ENCODE measurements around the gene SORBS2.

SORBS2 gene

GRCh38 chr4:185834778-185835177 is 22.8 kb upstream of the SORBS2 start:
- H3K4me1 ChIP-seq (ENCODE audit: insufficient read depth, low read length): peaks cover 40% of the 10 kb centered on the region
- no peak overlapping the region for H3K4me3 ChIP-seq (ENCODE audit: low read length)
- no peaks in the 10 kb centered on the region for H3K36me3 ChIP-seq (ENCODE audit: insufficient read depth, low read depth, low read length)
- H3K9ac ChIP-seq (ENCODE audit: low read depth, low read length): peak overlapping the region; percentile 49; the same call in 1 of the 2 replicates
- no peaks in the 10 kb centered on the region for H3K9me3 ChIP-seq (ENCODE audit: insufficient read depth, low read depth, low read length)
- no peaks in the 10 kb centered on the region for H3K27me3 ChIP-seq (ENCODE audit: insufficient read depth, low read length)
- no peak overlapping the region for H3K27ac ChIP-seq (ENCODE audit: low read length)

DNA sequence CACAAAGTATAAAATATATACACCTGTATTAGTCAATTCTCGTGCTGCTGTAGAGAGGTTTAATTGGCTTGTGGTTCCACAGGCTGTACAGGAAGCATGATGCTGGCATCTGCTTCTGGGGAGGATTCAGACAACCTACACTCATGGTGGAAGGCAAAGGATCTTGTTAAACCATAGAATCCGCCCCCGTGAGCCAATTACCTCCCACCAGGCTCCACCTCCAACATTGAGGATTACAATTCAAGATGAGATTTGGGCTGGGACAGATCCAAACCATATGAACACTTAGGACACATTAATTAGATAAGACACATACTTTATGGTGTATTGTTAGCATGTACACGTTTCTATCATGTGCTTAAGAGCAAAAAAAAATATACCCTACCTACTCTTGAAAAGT is 22.1 kb upstream of the SORBS2 start:
- H3K9ac ChIP-seq (ENCODE audit: low read depth, low read length): no peak overlapping the region
- no peaks in the 10 kb centered on the region for H3K27me3 ChIP-seq (ENCODE audit: insufficient read depth, low read length)
- no peak overlapping the region for H3K27ac ChIP-seq (ENCODE audit: low read length)

DNA sequence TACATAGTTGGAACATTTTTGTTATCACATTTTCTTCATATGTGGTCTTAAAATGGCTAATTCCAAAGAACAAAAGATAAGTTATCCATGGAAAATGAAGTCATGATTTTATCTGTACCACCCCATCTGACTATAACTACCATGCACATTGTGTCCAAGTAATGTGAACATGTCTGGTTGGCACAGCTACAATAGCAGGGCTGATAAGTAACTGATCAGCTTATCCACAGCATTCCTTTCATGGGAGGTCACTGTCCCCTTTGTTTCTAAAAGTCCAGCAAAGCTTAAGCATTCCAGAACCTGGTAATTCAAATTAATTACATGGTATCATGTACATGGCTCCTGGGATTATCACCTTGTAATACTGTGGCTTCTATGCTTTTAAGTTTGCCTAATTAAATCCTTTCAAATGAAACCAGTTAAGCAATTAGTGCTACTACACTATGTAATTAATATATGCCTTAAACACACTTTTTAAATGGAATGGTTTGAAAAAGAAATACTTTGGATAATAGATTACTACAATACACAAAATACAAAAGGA is 21.1 kb upstream of the SORBS2 start:
- no peaks in the 10 kb centered on the region for H3K9me3 ChIP-seq (ENCODE audit: insufficient read depth, low read depth, low read length)
- no peak overlapping the region for H3K27ac ChIP-seq (ENCODE audit: low read length)
- no peaks in the 10 kb centered on the region for H3K36me3 ChIP-seq (ENCODE audit: insufficient read depth, low read depth, low read length)
- H3K4me1 ChIP-seq (ENCODE audit: insufficient read depth, low read length): peaks cover 25% of the 10 kb centered on the region
- no peak overlapping the region for H3K9ac ChIP-seq (ENCODE audit: low read depth, low read length)
- no peaks in the 10 kb centered on the region for H3K27me3 ChIP-seq (ENCODE audit: insufficient read depth, low read length)
- H3K4me3 ChIP-seq (ENCODE audit: low read length): no peak overlapping the region

More for the DNA sequence above, 22.1 kb upstream of the SORBS2 start:
- Histone ChIP-seq H3K4me3 (ENCODE audit: low read length) (no peak overlapping the region), H3K9me3 (ENCODE audit: insufficient read depth, low read depth, low read length) (no peaks in the 10 kb centered on the region), H3K4me1 (ENCODE audit: insufficient read depth, low read length) (peaks cover 35% of the 10 kb centered on the region), H3K36me3 (ENCODE audit: insufficient read depth, low read depth, low read length) (no peaks in the 10 kb centered on the region)

DNA sequence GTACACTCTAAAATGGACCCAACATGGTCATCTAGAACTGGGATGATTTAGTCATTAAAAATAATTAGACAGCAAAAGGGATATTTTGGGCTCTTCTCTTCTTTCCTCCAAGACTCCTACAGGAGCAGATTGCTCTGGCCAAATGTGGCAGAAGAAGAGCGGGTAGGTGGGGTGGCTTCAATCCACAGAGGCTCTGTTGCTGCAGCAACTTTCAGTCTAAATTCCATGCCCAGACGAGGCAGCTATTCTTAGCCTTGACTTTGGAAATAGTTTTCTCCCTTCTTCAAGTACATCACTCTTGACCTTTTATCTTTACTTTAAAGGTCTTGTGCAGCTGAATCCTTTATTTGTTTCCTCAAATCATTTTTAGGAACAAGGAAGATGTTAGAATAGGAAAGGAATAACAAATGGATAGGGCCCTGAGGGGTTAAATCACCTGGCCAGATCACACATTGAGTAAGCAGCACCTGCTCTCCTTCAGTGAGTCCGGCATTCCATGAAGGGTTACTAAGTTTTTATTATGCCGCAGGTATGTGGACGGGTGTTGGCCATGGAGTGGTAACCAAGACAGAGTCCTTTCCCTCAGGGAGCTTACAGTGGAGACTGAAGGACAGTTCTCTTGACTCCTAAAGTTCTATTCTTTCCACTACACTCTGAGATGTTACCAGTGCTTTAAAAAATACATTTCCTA is 19.3 kb upstream of the SORBS2 start:
- Histone ChIP-seq H3K4me1 (ENCODE audit: insufficient read depth, low read length) (peaks cover 7% of the 10 kb centered on the region; the same call in 1 of the 2 replicates), H3K4me3 (ENCODE audit: low read length) (no peak overlapping the region), H3K27ac (ENCODE audit: low read length) (no peak overlapping the region), H3K27me3 (ENCODE audit: insufficient read depth, low read length) (no peaks in the 10 kb centered on the region), H3K9me3 (ENCODE audit: insufficient read depth, low read depth, low read length) (no peaks in the 10 kb centered on the region), H3K36me3 (ENCODE audit: insufficient read depth, low read depth, low read length) (no peaks in the 10 kb centered on the region), H3K9ac (ENCODE audit: low read depth, low read length) (no peak overlapping the region)

DNA sequence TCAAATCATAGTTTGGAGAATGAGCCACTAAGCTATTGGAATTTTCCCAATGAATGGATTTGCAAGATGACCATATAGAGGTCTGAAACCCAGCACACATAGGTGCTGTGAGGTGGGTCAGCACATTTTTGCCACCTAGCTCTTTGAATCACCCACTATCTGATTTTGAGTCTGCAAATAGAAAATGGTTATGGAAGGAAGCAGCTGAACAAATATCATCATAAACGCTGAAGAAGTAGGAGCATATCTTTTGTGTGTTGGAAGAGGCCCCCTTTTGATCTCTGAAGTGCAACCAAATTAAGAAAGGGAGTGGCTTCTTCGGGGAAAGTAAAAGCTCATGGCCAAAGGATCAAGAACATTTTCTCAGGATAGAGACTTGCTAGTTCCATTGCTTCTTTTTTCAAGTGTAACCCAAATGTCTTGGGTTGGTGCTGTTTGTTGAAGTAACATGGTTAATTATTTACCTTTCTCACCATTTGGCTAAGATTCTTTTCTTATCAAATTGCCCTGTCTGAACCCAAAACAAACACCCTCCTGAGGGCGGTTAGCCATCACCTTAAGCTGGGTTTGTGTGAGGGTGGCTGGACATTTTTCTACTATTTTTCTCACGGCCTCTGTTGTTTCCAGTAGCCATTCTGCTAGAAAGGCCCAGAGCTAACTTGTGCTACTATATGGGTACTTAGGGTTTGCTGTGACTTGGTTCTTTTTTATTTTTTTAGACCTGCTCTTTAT is 18.4 kb upstream of the SORBS2 start:
- Histone ChIP-seq H3K27me3 (ENCODE audit: insufficient read depth, low read length) (no peaks in the 10 kb centered on the region), H3K4me3 (ENCODE audit: low read length) (no peak overlapping the region), H3K9me3 (ENCODE audit: insufficient read depth, low read depth, low read length) (no peaks in the 10 kb centered on the region), H3K9ac (ENCODE audit: low read depth, low read length) (no peak overlapping the region), H3K27ac (ENCODE audit: low read length) (no peak overlapping the region), H3K4me1 (ENCODE audit: insufficient read depth, low read length) (peaks cover 2% of the 10 kb centered on the region; the same call in 1 of the 2 replicates), H3K36me3 (ENCODE audit: insufficient read depth, low read depth, low read length) (no peaks in the 10 kb centered on the region)

DNA sequence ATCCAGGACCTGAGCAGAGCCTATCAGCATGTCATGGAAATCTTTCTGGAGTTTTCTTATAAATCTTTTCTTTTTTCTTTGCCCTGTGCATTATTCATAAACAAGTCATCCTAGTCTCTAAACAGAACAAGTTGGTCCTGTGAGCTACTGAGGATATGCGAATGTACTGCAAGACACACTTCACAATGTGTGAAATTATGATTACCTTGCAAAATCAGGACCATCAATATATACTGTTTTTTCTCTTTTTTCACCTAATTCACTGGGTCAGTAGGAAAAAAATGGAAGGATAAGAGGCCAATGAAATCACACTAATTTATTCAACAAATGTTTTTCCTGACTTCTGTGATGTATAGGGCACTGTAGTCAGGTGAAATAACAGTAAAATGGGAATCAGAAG is 14.4 kb upstream of the SORBS2 start:
- Histone ChIP-seq H3K27me3 (ENCODE audit: insufficient read depth, low read length) (no peaks in the 10 kb centered on the region), H3K36me3 (ENCODE audit: insufficient read depth, low read depth, low read length) (no peaks in the 10 kb centered on the region), H3K4me3 (ENCODE audit: low read length) (no peak overlapping the region), H3K9ac (ENCODE audit: low read depth, low read length) (no peak overlapping the region), H3K4me1 (ENCODE audit: insufficient read depth, low read length) (peaks cover 3% of the 10 kb centered on the region; the same call in 1 of the 2 replicates), H3K27ac (ENCODE audit: low read length) (no peak overlapping the region), H3K9me3 (ENCODE audit: insufficient read depth, low read depth, low read length) (no peaks in the 10 kb centered on the region)

DNA sequence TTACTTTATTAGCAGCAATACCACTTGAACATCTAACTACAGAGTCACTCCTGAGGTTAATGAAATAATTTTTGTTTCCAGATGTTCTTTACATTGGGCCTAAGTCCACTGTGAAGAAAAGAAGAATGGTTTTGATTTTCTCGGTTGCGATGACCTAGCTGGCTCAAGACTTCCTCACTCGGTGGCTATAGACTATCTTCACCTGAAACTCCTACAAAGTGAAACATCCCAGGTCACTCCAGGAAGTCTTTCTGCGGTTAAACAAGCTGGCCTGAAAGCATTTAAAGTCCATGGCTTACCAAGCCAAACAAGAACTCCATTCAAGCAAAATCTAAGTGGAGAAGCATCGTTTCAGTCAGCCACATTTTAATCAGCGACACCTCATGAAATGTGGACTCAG is 13.7 kb upstream of the SORBS2 start:
- H3K4me3 ChIP-seq (ENCODE audit: low read length): no peak overlapping the region
- peaks cover 4% of the 10 kb centered on the region; the same call in 1 of the 2 replicates for H3K4me1 ChIP-seq (ENCODE audit: insufficient read depth, low read length)
- no peaks in the 10 kb centered on the region for H3K36me3 ChIP-seq (ENCODE audit: insufficient read depth, low read depth, low read length)
- no peak overlapping the region for H3K9ac ChIP-seq (ENCODE audit: low read depth, low read length)
- no peaks in the 10 kb centered on the region for H3K9me3 ChIP-seq (ENCODE audit: insufficient read depth, low read depth, low read length)
- H3K27ac ChIP-seq (ENCODE audit: low read length): no peak overlapping the region
- no peaks in the 10 kb centered on the region for H3K27me3 ChIP-seq (ENCODE audit: insufficient read depth, low read length)

GRCh38 chr4:185822791-185823190 is 10.8 kb upstream of the SORBS2 start:
- H3K9me3 ChIP-seq (ENCODE audit: insufficient read depth, low read depth, low read length): no peaks in the 10 kb centered on the region
- no peak overlapping the region for H3K9ac ChIP-seq (ENCODE audit: low read depth, low read length)
- no peak overlapping the region for H3K4me3 ChIP-seq (ENCODE audit: low read length)
- H3K27ac ChIP-seq (ENCODE audit: low read length): no peak overlapping the region
- H3K4me1 ChIP-seq (ENCODE audit: insufficient read depth, low read length): peaks cover 9% of the 10 kb centered on the region; the same call in 1 of the 2 replicates
- no peaks in the 10 kb centered on the region for H3K27me3 ChIP-seq (ENCODE audit: insufficient read depth, low read length)
- no peaks in the 10 kb centered on the region for H3K36me3 ChIP-seq (ENCODE audit: insufficient read depth, low read depth, low read length)

- H3K36me3 ChIP-seq (ENCODE audit: insufficient read depth, low read depth, low read length): no peaks in the 10 kb centered on the region
- H3K27ac ChIP-seq (ENCODE audit: low read length): no peak overlapping the region
- H3K4me3 ChIP-seq (ENCODE audit: low read length): no peak overlapping the region
- peaks cover 9% of the 10 kb centered on the region; the same call in 1 of the 2 replicates for H3K4me1 ChIP-seq (ENCODE audit: insufficient read depth, low read length)
- no peaks in the 10 kb centered on the region for H3K9me3 ChIP-seq (ENCODE audit: insufficient read depth, low read depth, low read length)
- H3K27me3 ChIP-seq (ENCODE audit: insufficient read depth, low read length): no peaks in the 10 kb centered on the region
- H3K9ac ChIP-seq (ENCODE audit: low read depth, low read length): no peak overlapping the region
These were observed 9.0 kb upstream of the SORBS2 start for GRCh38 chr4:185821029-185821419.

GRCh38 chr4:185820146-185821028 is 8.4 kb upstream of the SORBS2 start:
- no peaks in the 10 kb centered on the region for H3K36me3 ChIP-seq (ENCODE audit: insufficient read depth, low read depth, low read length)
- no peak overlapping the region for H3K27ac ChIP-seq (ENCODE audit: low read length)
- peaks cover 9% of the 10 kb centered on the region; the same call in 1 of the 2 replicates for H3K4me1 ChIP-seq (ENCODE audit: insufficient read depth, low read length)
- H3K27me3 ChIP-seq (ENCODE audit: insufficient read depth, low read length): no peaks in the 10 kb centered on the region
- H3K4me3 ChIP-seq (ENCODE audit: low read length): no peak overlapping the region
- H3K9me3 ChIP-seq (ENCODE audit: insufficient read depth, low read depth, low read length): no peaks in the 10 kb centered on the region
- H3K9ac ChIP-seq (ENCODE audit: low read depth, low read length): no peak overlapping the region; the same call in 1 of the 2 replicates

DNA sequence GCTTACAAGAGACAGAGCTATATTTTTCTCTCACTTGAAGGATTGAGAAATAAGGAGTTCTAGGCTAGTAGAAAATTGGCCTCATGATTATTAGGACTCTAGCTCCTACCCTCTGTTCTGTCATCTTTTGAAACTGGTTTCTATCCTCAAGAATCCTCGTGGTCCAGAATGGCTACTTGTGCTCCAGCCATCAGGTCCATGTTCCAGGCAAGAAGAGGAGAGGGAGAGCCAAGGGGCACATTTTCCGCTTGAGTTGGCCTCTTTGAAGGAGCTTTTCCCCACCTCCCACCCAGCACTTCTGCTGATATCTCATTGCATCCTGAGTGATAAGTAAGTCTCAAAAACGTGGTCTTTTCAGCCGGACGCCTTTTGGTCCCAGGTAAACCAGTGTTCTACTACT is 7.2 kb upstream of the SORBS2 start:
- peaks cover 9% of the 10 kb centered on the region; the same call in 1 of the 2 replicates for H3K4me1 ChIP-seq (ENCODE audit: insufficient read depth, low read length)
- H3K9ac ChIP-seq (ENCODE audit: low read depth, low read length): no peak overlapping the region
- H3K9me3 ChIP-seq (ENCODE audit: insufficient read depth, low read depth, low read length): no peaks in the 10 kb centered on the region
- H3K4me3 ChIP-seq (ENCODE audit: low read length): no peak overlapping the region
- H3K27me3 ChIP-seq (ENCODE audit: insufficient read depth, low read length): no peaks in the 10 kb centered on the region
- no peaks in the 10 kb centered on the region for H3K36me3 ChIP-seq (ENCODE audit: insufficient read depth, low read depth, low read length)
- no peak overlapping the region for H3K27ac ChIP-seq (ENCODE audit: low read length)

Data from iPS-20b (cell line).